CD4-positive, alpha-beta T cell treated with Interleukin-21 for 1 hour (primary cell): ENCODE results near the gene CHFR.
"Not testable (repeated sequence)": the region's sequence is repeated elsewhere in the genome, so short reads cannot be mapped to it uniquely, and the experiment has no call there.

ENCODE experiments used
- DNase-seq: peaks from one replicate; pipeline ENCODE4 v3.0.0-alpha.2; 2020

CHFR gene

GRCh38 chr12:132807295-132808092 lies 79.9 kb downstream of the CHFR start:
- DNase-seq = no peak

DNA sequence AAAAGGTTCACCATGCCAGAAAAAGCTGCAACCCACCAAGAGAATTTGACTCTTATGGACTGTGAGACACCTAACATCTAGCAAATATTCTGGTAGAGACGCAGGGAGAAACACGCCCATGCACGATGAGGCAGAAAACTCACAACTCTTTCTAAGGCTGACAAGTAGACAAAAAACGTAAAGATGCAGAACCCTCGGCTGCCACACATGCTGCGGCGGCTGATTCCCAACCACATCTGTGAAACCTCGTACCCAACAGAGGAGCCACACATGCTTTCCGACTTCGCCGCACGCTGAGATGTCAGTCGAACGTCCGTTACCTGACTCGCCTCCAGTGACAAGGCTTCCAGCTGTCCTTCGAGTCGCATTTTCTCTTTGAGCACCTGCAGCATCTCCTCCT lies 80.5 kb downstream of the CHFR start:
- no peak for DNase-seq

- DNase-seq = no peak
Observed at GRCh38 chr12:132804426-132804861, 83.0 kb downstream of the CHFR start.

DNA sequence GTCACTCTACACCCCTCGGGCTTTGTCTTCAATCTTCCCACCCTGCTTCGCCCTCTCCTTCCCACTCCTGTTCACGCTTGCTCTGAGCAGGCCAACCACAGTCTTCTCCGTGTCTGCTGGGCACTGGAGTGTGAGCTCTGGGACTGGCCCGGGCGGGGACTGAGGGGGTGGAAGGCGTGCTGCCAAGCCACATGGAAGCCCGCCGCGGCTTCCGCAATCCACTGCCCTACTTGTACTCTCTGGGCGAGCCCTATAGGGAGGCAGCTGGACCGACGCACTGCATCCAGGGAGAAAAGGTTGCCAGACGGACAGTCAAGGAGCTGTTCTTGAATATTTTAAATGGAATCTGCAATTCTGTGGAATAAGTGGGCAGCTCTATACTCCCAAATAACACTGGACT lies 83.5 kb downstream of the CHFR start:
- DNase-seq = no peak

GRCh38 chr12:132803125-132803524 lies 84.3 kb downstream of the CHFR start:
- DNase-seq = no peak

DNA sequence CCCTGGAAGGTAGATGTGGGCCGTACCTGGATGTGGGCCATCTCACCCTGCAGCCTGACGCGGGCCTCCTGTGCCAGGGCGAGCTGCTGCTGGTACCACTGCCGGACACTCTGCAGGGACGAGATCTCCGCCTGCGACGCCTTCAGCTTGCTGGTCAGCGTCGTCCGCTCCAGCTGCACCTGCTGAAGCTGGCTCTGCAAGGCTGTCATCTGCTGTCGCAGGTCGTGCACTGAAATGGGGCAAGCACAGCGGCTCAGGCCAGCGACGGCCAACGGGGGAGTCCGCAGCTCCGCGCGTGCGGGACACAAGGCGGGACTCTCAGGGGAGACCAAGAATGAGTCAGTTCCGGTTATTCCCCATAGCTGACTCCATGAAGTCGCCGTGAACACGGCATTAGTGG lies 85.7 kb downstream of the CHFR start:
- DNase-seq = no peak

DNA sequence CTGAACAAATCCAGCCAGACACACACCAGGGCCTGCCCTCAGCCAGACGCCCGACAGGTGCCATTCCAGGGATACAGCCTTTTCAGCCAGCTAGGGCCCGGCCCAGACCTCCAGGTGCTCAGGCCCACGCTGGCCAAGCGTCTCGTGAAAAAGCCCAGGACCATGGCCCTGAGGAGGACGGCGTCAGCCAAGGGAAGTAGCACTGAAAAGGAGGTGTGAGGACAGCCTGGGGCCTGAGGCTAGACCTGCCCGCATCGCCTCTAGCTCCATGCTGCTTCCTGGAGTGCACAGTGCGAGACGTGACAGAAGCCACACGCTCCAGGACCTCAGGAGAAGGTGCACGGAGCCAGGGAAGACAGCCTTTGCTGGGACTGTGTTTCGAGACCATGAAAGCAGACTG lies 88.6 kb downstream of the CHFR start:
- DNase-seq = no peak

DNA sequence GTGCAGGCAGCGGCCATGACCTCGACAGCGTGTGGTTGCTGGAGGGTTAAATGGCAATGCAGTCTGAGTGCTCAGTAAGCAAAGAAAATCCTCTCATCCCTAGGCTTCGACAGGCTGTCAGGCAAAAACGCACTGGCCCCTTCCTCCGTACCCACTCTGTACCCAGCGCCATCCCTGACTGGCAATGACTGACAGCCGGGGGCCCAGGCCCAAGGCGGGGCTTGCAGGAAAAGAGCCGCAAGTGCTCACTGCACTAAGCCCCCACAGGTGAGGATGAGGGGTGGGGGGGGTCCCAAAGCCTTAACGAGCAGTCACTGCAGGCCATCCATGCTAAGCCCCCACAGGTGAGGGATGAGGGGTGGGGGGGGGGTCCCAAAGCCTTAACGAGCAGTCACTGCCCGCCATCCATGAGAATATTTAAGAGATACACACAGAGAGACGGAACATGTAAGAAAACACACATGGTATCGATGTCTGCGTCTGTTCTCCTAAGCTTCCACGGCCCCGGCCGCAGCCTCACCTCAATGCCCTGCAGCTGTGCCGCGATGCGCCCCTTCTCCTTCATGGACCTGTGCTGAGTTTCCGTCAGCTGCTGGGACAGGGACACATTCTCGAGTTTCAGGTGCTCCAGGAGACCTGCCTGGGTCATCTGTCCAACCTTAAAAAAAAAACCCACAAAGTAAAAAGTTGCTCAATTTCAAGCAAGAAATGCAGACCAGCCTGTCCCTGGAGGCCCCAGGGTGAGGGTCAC lies 89.4 kb downstream of the CHFR start:
- DNase-seq = no peak

DNA sequence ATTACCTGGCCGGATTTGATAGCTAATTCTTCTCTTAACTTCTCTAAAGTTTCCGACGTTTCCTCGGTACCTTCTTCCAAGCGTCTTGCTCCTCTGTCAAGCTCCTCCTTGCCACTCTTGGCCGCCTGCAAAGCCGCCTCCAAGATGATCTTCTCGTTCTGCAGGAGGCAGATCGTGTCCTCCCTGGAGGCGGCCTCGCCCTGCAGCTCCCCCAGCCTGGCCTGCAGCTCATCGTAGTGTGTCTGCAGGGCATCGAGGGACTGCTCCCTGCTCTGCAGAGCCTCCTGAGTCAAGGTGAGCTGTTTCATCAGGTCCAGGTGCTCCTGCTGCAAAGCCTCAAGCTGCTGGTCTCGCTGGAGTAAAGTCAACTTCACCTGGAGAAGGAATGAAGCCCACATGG lies 91.6 kb downstream of the CHFR start:
- DNase-seq = no peak

GRCh38 chr12:132791940-132792339 lies 95.5 kb downstream of the CHFR start:
- not testable (repeated sequence) for DNase-seq

DNA sequence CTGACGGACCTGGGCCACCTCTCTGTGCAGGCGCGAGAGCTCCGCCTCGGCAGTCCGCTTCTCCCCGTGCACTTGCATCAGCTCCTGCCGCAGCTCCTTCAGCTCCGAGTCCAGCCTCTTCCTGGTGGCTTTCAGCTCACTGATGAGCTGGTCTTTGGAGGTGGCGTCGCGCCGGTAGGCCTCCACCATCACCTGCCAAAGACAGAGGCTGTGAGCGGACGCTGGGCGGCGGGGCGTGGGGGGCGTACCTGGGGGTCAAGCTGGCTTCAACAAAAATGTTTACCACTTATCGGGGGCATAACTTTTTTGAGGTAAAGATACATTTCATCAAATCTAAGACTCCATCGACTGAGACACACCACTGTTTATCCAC lies 98.3 kb downstream of the CHFR start:
- DNase-seq = no peak

DNA sequence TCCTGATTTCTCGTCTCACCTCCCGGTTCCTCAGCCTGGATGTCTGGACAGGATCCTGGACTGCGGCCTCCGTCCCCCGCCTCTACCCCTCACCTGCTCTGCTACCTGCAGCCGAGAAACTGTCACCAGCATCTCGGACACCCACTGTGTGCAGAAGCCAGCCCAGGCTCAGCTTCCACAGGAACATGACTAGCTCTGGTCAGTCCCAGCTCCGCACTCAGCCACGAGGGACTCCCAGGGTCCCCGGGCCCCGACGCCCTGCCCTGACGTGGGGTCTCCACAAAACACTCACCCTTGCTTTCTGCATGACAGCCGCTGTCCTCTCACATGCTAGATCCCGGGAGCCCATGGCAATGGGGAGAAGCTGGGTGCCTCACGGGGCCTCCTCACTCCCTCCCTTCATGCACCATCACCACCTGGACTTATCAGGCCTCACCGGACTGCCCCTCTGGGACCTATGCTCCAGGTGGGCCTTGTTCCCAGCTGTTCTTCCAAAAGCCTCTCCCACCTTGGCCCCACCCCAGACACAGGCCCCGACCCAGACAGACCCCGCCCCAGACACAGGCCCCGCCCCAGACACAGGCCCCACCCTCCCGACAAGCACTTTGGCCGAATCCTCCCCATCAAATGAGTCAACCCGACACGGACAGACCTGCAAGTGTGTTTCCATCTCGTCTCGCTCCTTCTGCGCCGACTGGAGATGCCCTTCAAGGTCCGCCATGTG lies 98.9 kb downstream of the CHFR start:
- no peak for DNase-seq

DNA sequence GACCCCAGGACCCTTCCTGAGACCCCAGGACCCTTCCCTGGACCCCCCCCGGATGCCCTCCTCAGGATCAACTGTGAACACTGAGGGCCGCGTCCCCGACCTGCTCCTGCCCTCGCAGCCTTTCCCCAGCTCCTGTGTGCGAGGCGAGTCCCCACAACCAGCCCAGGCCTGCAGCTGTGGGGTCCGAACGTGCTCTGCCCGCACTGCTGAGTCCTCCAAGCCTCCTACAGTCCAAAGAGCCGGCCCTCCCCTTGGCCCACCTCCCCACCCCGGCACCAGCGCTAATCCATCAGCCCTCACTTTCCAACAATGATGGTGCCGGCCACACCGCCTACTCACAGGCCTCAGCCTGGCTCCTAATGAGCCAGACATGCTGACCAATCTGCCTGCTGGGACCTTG lies 99.5 kb downstream of the CHFR start:
- DNase-seq = no peak

GRCh38 chr12:132786192-132786591 lies 101.2 kb downstream of the CHFR start:
- DNase-seq = no peak

- no peak for DNase-seq
Observed at GRCh38 chr12:132784580-132784979, 102.8 kb downstream of the CHFR start.

DNA sequence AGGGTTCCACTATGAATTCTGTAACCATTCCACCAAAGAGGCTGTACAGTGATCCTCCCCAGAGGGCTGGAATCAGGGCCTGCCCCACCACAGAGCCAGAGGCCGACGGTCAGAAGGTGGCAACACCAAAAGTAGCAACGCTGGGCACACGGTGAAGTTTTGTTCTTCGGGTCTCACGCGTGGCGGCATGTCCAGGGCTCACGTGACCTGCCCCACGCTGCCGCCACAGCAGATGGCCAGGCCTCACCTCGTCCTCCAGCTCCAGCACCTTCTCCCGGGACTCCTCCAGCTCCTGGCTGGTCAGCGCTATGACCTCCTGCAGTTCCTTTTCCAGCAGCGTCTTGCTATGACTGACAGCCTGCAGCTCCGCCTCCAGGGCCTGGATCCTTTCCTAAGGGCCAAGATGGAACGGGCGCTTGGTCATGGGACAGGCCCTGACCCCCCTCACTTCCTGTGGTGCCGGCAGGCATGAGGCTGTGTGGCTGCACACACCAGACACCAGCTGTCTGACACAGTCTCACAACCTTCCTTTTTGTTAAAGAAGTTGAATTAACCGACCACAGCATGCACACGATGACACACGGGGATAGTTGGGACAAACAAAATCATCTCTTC lies 103.4 kb downstream of the CHFR start:
- no peak for DNase-seq
